GM18520 (cell line): Measurements from ENCODE around the gene TK2.
"Not testable (repeated sequence)": the region's sequence is repeated elsewhere in the genome, so short reads cannot be mapped to it uniquely, and the experiment has no call there.

Source experiments
- ATAC-seq: cut with Tn5 transposase; IDR thresholded peaks from one replicate; pipeline ENCODE4 v1.9.1; 2021; ENCODE audit not compliant: unreplicated experiment

TK2 gene

DNA sequence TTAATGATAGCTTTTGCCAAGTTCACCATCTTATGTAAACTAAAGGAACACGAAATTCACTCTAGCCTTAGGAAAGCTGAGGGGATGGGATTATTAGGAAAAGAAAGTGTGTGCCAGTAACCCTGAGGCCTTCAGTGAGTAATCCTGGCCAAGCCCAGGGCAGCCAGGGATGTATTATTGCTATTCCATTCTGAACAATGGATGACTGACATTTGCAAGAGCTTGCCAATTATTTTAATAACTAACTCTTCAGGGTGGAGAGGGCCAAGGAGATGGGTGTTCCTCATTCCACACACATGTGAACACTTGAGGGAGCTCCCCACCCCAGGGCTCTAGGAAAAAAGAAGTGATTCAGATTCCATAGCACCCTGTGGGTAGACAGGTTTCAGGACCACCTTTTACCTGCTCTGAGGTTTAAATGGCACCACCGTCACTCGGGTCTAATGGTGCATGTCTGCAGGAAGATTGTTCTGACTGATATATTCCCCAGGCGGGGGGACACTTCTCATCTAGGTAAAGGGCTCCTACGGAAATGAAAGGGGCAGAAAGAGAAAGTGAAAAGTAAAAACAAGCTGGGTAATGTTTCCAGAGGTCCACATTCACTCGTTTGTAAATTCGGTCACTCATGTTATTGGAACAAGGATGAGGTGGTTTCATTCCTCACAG, 41.5 kb downstream of the TK2 start:
- ATAC-seq: no peak

DNA sequence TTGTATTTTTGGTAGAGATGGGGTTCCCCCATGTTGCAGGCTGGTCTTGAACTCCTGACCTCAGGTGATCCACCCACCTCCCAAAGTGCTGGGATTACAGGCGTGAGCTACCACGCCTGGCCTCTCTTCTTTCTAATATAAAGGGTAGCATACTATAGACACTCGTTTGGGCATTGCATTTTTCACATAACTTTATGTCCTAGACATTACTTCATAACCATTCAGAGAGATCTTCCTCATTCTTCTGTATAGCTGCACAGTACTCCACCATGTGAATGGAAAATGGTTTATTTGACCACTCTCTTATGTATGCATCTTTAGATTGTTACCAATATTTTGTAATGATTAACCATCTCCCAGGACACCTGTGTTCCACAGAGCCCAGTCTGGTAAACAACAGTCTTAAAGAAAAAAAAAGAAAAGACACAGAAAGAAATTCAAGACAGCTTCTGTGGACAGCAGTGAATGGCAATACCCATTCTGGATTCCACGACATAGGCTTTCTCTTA, 42.1 kb downstream of the TK2 start:
- no peak for ATAC-seq

DNA sequence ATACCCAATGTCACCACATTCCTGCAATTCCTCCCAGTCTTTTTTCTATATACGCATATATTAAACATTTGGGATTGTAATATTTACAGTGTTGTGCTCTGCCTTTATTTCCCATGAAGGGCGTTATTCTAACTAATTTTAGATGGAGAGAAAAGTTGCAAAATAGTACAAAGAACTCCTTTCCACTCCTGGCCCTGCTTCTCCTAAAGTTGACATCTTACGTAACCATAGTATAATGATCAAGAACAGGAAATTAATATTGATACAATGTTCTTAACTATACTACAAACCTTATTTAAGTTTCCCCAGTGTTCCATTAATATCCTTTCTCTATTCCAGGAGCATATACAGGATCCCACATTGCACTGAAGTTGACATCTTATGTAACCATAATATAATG, 46.3 kb downstream of the TK2 start:
- ATAC-seq: no peak

DNA sequence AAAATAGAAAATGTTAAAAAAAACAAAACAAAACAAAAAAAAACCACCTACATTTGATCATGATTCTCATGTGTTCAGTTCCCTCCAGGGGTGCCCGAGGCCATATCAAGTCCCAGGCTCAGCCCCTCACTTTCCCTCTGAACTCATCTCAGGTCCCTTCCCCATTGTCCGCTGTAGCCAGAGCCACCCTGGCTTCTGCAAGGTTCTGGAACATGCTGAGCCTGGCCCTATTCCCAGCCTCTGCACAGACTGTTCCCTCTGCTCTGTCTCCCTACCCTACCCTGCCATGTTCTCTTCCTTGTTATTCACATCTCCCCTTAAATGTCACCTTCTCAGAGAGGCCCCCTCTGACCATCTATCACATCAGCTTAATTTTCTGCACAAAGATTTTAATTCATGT, 46.9 kb downstream of the TK2 start:
- no peak for ATAC-seq

DNA sequence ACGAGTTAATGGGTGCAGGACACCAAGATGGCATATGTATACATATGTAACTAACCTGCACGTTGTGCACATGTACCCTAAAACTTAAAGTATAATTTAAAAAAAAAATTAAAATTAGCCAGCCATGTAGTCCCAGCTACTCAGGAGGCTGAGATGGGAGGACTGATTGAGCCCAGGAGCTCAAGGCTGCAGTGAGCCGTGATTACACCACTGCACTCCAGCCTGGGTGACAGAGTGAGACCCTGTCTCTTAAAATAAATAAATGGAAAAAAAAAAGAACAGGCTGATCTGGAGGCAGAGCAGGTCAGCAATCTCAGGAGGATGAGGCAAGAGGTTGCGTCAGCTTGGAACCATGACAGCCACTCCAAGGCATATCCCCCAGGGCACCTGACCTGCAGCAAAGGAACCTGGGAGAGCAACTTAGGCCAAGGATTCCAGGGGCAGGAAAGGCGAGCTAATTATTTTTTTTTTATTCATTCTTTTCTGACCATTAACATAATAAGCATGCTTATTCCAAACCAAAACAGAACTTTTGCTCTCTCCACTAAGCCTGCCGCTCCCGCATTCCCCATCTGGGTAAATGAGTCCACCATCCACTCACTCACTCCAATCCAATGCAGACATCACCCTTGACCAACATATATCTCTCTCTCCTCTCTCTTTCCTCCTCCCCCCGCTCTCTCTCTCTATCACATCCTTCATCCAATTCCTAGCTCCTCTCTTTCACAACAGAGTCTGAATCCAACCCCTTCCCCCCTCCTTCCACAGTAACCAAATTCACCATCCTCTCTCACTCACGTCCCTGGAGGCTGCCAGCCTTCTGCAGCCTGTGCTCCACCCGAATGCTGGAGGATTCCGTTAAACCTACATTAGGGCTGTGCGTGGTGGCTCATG, 47.7 kb downstream of the TK2 start:
- no peak for ATAC-seq

DNA sequence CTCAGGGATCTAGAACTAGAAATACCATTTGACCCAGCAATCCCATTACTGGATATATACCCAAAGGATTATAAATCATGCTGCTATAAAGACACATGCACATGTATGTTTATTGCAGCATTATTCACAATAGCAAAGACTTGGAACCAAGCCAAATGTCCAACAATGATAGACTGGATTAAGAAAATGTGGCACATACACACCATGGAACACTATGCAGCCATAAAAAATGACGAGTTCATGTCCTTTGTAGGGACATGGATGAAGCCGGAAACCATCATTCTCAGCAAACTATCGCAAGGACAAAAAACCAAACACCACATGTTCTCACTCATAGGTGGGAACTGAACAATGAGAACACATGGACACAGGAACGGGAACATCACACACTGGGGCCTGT, 48.4 kb downstream of the TK2 start:
- ATAC-seq: not testable (repeated sequence)

DNA sequence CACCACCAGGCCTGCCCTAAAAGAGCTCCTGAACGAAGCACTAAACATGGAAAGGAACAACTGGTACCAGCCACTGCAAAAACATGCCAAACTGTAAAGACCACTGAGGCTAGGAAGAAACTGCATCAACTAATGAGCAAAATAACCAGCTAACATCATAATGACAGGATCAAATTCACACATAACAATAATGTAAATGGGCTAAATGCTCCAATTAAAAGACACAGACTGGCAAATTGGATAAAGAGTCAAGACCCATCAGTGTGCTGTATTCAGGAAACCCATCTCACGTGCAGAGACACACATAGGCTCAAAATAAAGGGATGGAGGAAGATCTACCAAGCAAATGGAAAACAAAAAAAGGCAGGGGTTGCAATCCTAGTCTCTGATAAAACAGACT, 52.0 kb downstream of the TK2 start:
- not testable (repeated sequence) for ATAC-seq

DNA sequence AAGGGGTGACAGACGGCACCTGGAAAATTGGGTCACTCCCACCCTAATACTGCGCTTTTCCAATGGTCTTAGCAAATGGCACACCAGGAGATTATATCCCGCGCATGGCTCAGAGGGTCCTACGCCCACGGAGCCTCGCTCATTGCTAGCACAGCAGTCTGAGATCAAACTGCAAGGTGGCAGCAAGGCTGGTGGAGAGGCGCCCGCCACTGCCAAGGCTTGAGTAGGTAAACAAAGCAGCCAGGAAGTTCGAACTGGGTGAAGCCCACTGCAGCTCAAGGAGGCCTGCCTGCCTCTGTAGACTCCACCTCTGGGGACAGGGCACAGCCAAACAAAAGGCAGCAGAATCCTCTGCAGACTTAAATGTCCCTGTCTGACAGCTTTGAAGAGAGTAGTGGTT, 53.7 kb downstream of the TK2 start:
- ATAC-seq: not testable (repeated sequence)

DNA sequence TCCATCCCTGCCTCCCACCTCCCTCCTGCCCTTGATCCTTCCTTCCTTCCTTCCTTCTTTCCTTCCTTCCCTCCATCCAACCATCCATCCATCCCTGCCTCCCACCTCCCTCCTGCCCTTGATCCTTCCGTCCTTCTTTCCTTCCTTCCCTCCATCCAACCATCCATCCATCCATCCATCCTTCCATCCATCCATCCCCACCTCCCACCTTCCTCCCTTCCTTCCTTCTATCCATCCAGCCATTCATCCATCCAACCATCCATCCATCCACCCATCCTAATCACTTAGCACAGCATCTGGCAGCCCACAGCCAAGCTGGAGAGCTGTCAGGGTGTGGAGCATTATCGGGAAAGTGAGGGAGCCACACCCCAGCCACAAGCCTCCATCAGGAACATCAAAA, 54.5 kb downstream of the TK2 start:
- no peak for ATAC-seq

DNA sequence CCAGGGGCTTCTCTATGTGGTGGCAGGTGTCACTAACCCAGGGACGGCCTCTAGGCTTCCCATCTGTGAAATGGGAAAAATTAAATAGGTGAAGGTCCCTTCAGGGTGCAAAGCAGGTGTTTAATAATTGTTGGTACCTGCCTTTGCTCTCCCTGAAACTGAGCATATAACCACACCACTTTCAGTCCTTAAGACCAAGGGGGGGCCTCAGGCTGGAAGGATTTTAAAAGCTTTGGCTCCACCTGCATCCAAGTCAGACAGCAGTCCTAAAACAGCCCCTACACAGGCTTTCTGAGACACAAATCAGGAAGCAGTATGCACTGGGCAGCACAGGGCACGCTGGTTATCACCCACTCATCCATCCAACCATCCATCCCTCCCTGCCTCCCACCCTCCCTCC, 55.0 kb downstream of the TK2 start:
- ATAC-seq: no peak

DNA sequence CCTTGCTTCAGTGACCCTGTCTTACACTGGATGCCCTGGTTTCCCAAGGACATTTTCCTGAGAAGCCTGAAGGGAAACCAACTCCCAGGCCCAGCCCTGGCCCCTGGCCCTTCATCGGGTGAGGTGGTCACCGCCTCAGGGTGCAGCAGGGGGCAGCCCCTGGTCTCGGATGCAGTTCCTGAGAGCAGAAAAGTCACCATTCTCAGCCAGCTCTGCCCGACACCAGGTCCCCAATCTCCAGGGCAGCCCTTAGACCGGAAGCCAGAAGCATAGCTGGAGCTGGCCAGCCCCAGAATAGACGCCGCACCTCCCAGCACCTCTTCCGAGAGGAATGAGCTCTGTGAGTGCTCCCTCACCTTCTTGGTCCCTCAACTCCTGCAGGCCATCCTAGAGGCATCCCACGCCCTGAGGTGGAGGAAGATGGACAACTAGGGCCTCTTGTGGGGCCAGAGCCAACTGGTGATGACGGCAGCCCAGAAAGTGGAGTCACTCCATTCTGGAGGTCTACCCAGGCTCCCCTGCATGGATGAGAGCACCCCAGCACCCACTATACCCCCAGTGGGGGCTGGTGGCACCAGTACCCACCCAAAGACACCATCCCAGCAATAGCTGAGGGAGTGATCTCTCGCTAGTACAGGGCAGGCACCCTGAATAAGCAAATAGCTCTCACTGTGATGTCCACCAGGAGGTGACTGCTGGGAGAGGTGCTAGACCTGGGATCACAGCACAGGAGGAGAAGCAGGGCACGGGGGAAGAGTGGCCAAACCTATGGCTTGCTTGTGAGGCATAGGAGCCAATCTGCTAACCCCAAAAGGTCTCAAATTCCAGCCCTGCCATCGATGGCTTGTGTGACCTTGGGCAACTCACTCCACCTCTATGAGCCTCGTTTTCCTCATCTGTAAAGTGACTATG, 56.2 kb downstream of the TK2 start:
- no peak for ATAC-seq

DNA sequence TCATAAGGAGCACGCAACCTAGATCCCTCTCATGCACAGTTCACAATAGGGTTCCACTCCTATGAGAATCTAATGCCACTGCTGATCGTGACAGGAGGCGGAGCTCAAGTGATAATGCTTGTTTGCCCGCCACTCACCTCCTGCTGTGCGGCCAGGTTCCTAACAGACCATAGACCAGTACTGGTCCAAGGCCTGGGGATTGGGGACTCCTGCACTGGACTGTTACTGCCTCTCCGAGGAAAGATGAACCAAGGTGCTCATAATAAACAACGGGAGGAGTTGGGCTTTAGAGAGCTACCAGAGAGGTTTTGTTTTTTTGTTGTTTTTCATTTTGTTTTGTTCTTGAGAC, 58.2 kb downstream of the TK2 start:
- no peak for ATAC-seq

DNA sequence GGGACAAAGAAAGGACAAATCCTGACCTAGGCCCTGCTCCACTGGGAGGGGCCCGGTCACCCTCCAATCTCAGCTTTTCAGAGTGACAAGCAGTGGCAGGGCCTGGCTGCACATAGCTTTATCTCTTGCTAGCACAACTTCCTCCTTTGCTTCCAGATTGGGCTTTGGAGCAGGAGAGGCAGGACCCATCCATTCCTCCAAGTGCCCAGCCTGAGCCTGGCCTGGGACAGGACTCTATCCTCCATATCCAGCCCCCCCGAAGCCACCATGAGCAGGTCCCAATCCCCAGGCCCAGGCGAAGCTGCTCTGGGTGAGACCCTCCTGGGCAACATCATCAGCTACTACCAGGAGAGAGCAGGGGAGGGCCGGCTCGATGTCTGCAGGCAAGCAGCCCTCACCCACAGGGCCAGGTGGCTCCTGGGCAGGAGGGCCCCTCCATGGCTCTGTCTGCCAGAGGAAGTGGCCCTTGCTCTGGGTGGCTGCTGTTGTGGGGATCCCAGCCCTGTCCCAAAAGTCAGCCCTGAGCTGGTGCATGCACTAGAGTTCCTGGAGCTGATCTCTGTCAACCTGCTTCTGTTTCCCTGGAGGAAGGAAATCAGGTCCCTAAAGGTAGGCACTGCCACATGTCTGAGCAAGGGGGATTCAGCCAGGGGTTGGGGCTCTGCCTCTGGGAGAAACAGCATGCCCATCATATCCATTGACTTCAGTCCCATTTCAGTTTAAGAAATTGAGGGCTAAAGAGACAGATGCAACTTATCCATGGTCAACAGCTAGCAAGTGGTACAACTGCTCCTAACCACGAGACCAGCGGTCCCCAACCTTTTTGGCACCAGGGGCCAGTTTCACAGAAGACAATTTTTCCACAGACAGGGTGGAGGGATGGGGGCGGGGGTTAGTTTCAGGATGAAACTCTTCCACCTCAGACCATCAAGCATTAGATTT, 58.9 kb downstream of the TK2 start:
- ATAC-seq: no peak

DNA sequence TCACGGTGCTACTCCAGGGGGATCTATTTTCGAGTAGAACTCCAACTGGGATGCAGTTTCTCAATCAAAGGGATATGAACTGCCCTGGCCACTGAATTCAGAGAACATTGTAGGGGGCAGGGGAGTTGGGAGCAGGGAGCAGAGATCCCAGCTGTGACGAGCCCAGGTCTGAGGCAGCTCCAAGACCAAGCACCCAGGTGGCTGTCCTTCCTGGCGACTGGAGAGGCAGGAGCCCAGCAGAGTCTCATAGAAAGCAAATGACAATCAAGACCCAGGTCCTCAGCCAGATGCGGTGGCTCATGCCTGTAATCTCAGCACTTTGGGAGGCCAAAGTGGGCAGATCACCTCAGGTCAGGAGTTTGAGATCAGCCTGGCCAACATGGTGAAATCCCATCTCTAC, 60.1 kb downstream of the TK2 start:
- no peak for ATAC-seq

DNA sequence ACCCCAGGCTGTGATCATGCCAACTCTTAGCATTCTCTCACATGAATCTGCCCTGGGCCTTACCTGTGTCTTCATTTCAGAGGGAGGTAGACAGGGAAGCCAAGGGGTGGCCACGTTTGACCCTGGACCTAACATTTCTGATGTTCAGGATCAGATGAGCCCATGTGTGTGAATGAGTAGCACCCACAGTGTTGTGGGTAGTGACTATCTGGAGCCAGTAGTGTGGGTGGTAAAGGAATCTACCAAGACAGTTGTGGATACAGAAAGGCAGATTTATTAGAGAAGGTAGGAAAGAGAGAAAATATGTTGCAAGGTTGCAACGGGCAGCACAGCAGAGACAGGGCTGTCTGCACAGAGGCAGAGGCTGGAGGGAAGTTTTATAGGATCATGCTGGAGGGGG, 60.5 kb downstream of the TK2 start:
- no peak for ATAC-seq

DNA sequence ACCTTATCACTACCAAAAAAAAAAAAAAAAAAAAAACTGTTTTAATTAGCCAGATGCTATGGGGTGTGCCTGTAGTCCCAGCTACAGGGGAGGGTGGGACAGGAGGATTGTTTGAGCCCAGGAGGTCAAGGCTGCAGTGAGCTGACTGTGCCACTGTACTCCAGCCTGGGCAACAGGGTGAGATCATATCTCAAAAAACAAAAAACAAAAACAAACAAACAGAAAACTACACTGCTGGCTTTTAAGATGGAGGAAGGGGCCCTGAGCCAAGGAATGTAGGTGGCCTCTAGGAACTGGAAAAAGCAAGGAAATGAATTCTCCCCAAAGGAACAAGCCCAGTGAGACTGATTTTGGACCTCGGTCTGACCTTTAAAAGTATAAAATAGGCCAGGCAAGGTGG, 61.4 kb downstream of the TK2 start:
- ATAC-seq: no peak

DNA sequence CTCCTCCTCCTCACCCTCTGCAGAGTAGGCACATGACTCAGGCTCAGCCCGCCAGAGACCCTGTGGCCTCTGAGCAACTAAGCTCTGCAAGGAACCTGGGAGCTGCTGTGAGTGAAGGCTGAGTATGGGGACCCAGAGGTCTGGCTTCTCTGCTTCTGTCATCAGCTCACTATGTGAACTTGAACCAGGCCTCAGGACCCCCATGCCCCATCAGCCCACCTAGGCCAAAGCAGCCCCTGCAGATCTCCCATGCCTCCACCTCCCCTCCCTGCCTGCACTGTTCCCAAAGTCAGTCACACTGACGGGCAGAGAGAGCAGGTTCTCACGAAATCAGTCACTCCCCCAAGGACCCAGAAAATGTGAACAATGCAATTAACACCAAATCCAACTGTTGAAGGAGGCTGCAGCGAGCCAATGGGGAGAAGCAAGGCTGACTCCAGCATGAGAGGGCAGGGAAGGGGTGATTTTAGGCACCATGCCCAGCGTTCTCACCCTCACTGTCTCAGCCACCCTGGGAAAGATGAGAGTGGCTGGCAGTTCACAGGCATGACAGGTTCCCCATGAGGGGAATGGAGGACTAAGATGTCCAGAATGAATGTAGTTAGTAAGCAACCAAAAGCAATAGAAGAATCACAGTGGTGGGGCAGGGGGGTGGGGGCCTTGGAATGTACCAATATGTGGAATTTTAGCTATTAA, 62.2 kb downstream of the TK2 start:
- ATAC-seq: no peak

DNA sequence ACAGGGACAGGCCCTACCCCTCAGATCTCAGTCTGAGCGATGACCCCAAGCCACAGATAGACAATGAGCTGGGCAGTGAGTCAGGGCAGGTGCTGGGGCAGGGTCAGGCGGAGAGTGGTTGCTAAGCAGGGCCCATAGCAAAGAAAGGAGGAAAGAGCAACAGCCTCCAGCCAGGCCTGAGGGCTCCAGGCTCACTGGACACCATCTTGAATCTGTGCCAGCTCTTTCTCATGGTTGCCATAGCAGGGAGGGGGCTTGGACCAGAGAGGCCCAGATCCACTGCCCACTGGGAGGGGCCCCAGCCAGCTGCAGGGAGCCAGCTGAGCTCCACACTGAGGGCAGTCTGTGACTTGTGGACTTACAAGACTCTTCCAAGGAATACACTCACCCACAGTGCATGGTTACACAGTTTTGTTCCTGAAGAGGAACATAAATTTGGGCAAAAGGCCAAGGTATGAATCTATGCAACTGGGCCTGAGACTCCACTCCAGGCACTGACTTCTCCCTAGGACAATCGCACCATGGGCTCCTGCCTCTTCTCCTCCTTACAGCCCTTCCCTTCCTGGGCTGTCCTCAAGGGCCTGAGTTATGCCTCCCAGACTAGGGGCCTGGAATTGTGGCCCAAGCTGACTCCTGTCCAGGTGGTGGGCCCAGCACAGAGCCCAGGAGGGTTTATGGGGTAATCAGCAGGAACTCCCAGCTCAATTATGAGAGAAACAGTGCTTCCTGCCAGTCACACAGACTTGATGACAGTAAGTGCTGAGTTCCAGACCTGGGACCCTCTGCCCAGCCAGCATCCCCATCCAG, 62.9 kb downstream of the TK2 start:
- no peak for ATAC-seq

DNA sequence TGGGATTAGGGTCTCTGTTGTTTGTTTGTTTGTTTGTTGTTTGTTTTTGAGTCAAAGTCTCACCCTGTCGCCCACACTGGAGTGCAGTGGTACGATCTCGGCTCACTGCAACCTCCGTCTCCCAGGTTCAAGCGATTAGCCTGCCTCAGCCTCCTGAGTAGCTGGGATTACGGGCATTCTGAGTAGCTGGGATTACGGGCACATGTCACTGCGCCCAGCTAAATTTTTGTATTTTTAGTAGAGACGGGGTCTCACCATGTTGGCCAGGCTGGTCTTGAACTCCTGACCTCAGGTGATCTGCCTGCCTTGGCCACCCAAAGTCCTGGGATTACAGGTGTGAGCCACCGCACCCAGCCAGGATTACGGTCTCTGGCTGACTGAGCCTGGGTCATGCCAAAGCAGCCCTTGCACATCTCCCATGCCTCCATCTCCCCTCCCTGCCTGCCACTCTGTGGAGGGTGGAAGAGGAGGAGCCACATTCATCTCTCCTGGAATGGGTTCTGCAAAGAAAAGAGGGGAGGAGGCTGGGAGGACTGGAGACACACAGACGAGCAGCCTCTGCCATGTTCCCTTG, 63.6 kb downstream of the TK2 start:
- no peak for ATAC-seq
